Esophagus muscularis mucosa (tissue), 3 donors: ENCODE measurements around the gene CACNG8.

Experiments
- POLR2A ChIP-seq: fragments of 450-650 bp; IDR thresholded peaks from one replicate; pipeline ENCODE4 v1.6.1; 2017; ENCODE audit warnings: antibody characterized with exemption, moderate library complexity, mild to moderate bottlenecking, low read depth
- TF ChIP-seq, protein P1 (sequence below), 3 experiments: fragments of 200-600 bp in 2 of 3; fragments of 450-650 bp in 1 of 3; sonication (generic) in 2 of 3; IDR thresholded peaks; one replicate each; pipeline ENCODE4 v1.5.1; 2017 to 2019; ENCODE audit warnings: antibody characterized with exemption in 3 of 3, mild to moderate bottlenecking in 2 of 3, moderate library complexity in 1 of 3

DNA sequence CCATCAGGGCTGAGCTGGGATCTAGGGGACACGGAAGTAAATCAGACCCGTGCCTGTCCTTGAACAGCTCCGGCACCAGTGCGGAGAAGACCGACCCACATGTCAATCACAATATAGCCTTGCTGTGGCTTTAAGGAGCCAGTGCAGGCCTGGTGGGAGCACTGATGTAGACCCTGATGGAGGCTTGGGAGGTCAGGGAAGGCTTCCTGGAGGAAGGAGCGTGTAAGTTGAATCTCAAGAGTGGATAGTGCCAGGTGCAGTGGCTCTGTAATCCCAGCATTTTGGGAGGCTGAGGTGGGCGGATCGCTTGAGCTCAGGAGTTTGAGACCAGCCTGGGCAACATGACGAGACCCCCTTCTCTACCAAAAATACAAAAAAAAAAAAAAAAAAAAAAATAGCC, 10.8 kb upstream of the CACNG8 start:
- TF ChIP-seq, protein P1, sequence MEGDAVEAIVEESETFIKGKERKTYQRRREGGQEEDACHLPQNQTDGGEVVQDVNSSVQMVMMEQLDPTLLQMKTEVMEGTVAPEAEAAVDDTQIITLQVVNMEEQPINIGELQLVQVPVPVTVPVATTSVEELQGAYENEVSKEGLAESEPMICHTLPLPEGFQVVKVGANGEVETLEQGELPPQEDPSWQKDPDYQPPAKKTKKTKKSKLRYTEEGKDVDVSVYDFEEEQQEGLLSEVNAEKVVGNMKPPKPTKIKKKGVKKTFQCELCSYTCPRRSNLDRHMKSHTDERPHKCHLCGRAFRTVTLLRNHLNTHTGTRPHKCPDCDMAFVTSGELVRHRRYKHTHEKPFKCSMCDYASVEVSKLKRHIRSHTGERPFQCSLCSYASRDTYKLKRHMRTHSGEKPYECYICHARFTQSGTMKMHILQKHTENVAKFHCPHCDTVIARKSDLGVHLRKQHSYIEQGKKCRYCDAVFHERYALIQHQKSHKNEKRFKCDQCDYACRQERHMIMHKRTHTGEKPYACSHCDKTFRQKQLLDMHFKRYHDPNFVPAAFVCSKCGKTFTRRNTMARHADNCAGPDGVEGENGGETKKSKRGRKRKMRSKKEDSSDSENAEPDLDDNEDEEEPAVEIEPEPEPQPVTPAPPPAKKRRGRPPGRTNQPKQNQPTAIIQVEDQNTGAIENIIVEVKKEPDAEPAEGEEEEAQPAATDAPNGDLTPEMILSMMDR (IDR thresholded peaks at IDR 0.05) = no peak
- no peak for TF ChIP-seq POLR2A
